Stomach smooth muscle (tissue), 2 donors: ENCODE measurements around the gene TMPRSS5.

Source experiments
- H3K27ac ChIP-seq: one replicate; pipeline ENCODE4 v1.7.0; 2013; ENCODE audit warnings: mild to moderate bottlenecking, low read length, inconsistent platforms
- H3K27me3 ChIP-seq, 2 donors: one replicate each; pipeline ENCODE4 v1.7.0; 2013; ENCODE audit warnings: low read length in 2 of 2; ENCODE audit not compliant: insufficient read depth in 2 of 2, control insufficient read depth in 1 of 2
- H3K36me3 ChIP-seq, 2 donors: one replicate each; pipeline ENCODE4 v1.7.0; 2013; ENCODE audit warnings: low read length in 2 of 2; ENCODE audit not compliant: control insufficient read depth in 2 of 2, insufficient read depth in 2 of 2
- H3K4me1 ChIP-seq: one replicate; pipeline ENCODE4 v1.7.0; 2013; ENCODE audit warnings: low read length; ENCODE audit not compliant: control insufficient read depth, insufficient read depth
- H3K4me3 ChIP-seq, 2 donors: one replicate each; pipeline ENCODE4 v1.7.0; 2013; ENCODE audit warnings: low read length in 2 of 2
- H3K9ac ChIP-seq, 2 donors: one replicate each; pipeline ENCODE4 v1.7.0; 2013; ENCODE audit warnings: low read length in 2 of 2, mild to moderate bottlenecking in 1 of 2
- H3K9me3 ChIP-seq, 2 donors: one replicate each; pipeline ENCODE4 v1.7.0; 2013; ENCODE audit warnings: low read length in 2 of 2; ENCODE audit not compliant: control insufficient read depth in 2 of 2
- donor health status: healthy.
- donor health status: Pancreatic carcinoma.

Gene TMPRSS5

DNA sequence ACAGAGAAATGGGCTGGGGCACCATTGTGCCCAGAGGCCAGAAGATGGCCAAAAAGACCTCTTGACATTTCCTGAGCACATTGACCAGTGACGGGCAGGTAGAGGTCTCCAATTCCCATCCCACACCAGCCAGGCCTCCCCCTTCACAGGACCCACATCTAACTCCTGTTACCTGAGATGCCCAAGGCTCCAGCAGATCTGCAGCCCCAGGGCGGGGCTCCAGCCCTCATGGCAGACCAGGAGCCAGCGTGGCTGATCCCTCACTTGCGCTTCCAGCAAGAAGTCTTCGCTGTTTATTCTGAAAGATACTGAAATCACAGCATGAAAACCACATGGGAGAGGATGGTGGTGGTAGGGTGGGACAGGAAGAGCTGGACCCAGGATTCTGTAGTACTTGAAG, 9.0 kb downstream of the TMPRSS5 start:
- Histone ChIP-seq H3K4me3 (no peak overlapping the region), H3K27ac (no peak overlapping the region), H3K27me3 (no peaks in the 10 kb centered on the region), H3K9ac (no peak overlapping the region), H3K9me3 (no peaks in the 10 kb centered on the region), H3K36me3 (peaks cover 0 to 2% of the 10 kb centered on the region in 2 donors), H3K4me1 (no peaks in the 10 kb centered on the region)

DNA sequence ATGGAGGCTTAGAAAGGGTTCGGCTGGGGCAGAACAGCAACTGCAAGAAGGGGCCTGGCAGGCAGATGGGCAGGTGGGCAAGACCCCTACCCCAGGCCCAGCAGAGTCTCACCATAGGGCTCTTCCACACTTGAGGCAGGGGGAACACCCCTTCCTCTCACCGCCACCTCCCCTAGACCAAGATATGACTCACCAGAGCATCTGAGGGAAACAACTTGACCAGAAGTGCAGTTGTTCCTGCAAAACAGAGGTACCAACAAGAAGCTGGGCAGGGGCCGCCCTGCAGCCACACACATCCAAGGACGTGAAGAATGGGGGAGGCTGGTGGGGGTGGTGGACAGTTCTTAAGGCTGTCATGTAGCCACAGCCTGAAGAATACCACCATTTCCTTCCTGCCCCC, 10.9 kb downstream of the TMPRSS5 start:
- Histone ChIP-seq H3K36me3 (peaks cover 0 to 2% of the 10 kb centered on the region in 2 donors), H3K4me3 (no peak overlapping the region), H3K27ac (no peak overlapping the region), H3K27me3 (no peaks in the 10 kb centered on the region), H3K9me3 (no peaks in the 10 kb centered on the region), H3K9ac (no peak overlapping the region), H3K4me1 (no peaks in the 10 kb centered on the region)

DNA sequence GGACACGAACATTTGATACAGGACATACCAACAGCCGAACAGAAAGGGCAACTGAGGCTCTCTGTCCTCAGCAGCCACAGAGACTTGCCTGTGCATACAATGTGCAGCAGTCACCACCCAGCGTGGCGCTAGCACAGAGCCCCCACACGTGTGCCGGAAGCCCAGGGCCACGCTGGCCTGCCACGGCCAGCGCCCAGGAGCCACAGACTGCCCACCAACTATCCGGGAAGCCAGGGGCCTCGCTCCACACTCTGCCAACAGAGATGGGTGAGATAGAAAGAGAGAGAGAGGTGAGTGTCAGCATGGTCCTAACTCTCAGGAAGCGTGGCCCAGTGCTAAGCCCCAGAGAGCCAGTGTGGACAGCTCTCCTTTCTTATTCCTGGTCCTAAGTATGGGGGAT, 11.7 kb downstream of the TMPRSS5 start:
- Histone ChIP-seq H3K9ac (no peak overlapping the region), H3K4me1 (no peaks in the 10 kb centered on the region), H3K4me3 (no peak overlapping the region), H3K27me3 (no peaks in the 10 kb centered on the region), H3K36me3 (peaks cover 0 to 2% of the 10 kb centered on the region in 2 donors), H3K9me3 (no peaks in the 10 kb centered on the region), H3K27ac (no peak overlapping the region)

DNA sequence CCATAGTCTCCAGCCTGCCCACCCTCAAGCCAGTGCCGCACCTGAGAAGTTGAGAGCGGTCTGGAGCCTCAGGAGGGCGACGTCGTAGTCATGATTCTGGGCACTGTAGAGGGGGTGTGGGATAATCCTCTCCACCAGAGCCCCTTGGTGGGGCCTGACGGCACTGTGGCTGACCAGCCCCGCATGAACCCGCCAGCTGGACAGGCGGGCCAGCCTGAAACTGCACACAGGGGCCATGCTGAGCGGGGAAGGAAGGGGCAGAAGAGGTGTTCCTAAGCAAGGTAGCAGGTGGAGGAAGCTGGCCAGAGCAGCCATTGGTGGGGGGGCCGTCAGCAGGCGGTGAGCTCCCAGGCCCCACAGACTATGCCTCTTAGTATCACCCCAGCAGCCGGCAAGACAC, 13.1 kb downstream of the TMPRSS5 start:
- Histone ChIP-seq H3K9me3 (no peaks in the 10 kb centered on the region), H3K36me3 (peaks cover 0 to 2% of the 10 kb centered on the region in 2 donors), H3K27ac (no peak overlapping the region)

DNA sequence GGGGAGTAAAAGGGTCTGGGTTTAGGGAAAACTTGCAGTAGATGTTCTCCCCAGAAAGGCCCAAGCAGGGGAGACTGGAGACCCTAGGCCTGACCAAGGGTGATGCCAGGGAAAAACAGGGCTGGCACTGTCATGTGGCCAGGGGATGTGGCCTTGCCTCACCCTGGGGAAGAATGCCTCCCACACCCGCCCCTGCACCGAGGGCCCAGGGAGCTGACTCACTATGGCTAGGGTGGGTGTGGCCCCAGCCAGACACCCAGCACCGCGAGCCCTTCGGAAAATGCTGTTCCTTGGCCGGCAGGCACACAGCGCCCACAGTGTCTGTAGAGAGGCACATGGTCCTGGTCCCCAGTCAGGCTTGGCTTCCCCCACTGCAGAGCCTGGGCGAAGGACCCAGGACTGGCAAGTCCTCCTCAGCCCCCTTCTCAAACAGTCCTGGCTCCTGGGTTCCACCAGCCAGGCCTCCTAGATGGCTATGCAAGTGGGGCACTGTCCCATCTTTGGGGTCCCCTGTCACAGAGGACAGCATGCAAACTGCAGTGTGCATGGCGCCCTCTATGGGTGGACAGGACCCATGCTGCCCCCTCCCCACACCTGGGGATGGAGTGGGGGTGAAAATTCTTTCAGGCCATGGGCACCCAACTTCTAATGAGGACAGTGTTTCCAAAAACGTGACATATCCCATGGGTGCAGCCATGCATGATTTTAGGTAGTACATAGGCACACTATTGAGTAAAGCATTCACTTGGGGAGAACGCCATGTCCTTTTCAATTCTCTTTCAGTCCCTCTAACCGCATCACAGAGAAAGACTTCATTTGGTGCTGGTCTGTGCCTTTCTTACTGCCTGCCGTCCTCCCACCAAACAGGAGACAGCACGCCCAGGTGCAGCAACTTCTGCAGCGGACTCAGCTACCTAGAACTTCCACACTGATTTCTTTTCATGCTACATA, 15.2 kb downstream of the TMPRSS5 start:
- Histone ChIP-seq H3K36me3 (no peaks in the 10 kb centered on the region), H3K4me3 (no peak overlapping the region), H3K27ac (no peak overlapping the region), H3K4me1 (no peaks in the 10 kb centered on the region), H3K9me3 (no peaks in the 10 kb centered on the region), H3K9ac (no peak overlapping the region), H3K27me3 (no peaks in the 10 kb centered on the region)

More for the DNA sequence above, 13.1 kb downstream of the TMPRSS5 start:
- Histone ChIP-seq H3K27me3 (no peaks in the 10 kb centered on the region), H3K4me3 (no peak overlapping the region), H3K4me1 (no peaks in the 10 kb centered on the region), H3K9ac (no peak overlapping the region)

DNA sequence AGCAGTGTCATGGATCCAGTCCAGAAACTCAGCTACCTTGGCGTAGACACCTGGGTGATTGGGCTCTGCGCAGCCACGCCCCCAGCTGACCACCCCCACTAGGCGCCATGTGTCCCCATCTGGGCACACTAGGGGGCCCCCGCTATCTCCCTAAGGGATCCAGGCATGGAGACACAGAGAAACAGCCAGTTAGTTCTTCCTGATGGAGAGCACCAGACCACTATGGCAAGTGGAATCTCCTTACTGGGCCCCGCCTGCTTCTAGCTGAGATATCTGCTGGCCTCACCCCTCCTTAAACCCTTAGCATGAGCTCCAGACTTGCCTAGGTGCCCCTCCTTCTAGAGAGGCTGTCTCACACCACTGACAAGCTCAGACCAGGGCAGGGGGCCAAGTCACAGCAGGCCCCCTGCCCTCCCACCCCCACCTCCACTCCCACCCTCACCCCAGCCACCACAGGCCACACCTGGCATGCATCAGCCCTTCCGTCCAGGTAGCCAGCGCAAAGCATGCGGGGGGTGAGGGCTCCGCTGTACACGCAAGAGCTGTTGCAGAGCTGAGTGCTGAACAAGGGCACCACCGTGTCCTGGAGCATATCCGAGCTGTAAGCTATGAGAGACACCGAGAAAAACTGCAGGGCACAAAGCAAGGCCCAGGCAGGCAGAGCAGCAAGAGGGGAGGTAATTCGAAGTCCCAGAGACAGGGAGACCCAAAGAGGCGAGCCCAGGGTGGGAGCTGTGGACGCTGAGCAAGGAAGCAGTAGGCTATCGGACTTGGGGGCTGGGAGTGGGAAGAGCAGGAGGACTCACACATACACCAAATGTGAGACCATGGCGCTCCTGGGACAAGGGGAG, 16.1 kb downstream of the TMPRSS5 start:
- Histone ChIP-seq H3K27me3 (no peaks in the 10 kb centered on the region), H3K4me1 (no peaks in the 10 kb centered on the region), H3K9me3 (no peaks in the 10 kb centered on the region), H3K36me3 (no peaks in the 10 kb centered on the region), H3K4me3 (no peak overlapping the region), H3K27ac (no peak overlapping the region), H3K9ac (no peak overlapping the region)

DNA sequence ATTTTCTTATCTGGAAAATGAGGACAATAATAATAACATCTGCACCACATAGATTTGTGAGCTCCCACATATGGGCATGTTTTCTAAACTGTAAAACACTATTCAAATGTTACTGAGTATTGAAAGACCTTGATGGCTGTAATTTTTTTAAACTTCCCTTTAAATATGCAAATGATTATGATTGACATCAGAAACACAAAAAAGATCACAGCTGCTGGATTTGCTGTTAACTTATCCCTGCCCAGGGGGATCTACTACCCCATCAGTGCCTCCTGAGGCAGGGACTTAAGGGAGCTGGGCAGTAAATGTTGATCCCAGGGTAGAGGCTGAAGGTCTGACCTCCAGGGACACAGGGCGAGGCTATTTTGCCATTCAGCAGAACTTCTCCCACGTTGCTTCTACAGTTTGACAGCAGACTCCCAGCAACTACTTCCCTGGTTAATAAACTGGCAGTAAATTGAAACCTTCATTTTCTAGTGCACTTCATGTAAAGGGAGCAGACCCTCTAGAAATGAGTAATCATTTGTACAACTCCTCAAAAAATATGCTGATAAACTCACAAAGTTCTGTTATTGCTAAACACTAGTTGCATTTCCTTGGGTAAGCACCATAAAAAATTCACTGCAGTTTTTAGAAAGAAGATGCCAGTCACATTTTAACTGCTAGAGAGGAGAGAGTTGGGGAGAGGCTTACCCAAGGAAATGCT, 20.3 kb downstream of the TMPRSS5 start:
- no peak overlapping the region for H3K27ac ChIP-seq
- no peak overlapping the region for H3K4me3 ChIP-seq
- no peaks in the 10 kb centered on the region for H3K36me3 ChIP-seq
- no peaks in the 10 kb centered on the region for H3K9me3 ChIP-seq
- H3K9ac ChIP-seq, result no peak overlapping the region
- H3K4me1 ChIP-seq, result peaks cover 3% of the 10 kb centered on the region
- H3K27me3 ChIP-seq, result no peaks in the 10 kb centered on the region

DNA sequence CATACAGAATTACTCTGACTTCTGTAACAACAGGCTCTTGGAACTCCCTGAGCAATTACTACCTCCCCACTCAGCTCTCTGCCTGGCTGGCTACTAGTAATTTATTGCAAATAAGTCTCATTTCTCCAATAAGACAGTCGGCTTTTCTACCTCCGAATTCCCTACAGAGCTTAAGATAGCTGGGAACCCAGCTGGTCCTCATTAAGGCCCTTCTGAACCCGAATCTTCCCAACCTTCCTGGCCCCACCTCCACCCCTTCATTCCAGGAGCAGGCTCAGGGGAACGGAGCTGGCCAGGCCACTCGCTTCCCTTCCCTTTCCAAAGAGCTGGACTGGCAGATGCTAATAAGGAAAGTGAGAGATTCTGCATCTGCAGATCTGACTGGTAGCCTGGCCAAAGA, 21.6 kb downstream of the TMPRSS5 start:
- no peak overlapping the region for H3K27ac ChIP-seq
- no peaks in the 10 kb centered on the region for H3K36me3 ChIP-seq
- no peaks in the 10 kb centered on the region for H3K27me3 ChIP-seq
- no peaks in the 10 kb centered on the region for H3K9me3 ChIP-seq
- peaks cover 3% of the 10 kb centered on the region for H3K4me1 ChIP-seq
- H3K9ac ChIP-seq, result no peak overlapping the region
- no peak overlapping the region for H3K4me3 ChIP-seq

DNA sequence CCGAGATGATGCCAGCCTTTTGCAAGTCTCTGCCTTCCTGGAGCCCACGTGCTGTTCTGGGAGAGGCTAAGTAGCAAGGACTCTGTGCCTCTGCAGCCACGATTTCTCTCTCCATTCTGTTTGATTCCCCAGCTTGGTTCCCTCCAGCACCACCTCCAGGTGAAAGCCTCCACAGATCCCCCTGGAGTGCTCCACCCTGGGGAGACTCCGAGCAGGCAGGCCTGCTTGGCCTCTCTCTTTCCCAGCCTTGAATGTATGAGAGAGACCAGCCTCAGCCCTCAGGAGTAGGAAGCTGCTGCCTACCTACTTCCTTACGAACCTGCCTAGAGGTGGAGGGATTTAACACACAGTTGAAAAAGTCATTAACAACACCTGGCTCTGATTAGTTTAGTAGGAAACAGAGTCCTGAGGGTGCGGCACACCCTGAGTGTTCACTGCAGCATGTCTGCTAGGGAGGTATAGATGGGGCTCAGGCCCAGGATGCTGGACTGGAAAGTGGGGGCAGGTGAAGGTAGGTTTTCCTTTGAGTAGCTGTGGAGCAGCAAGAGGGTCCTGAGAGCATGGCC, 22.5 kb downstream of the TMPRSS5 start:
- no peak overlapping the region for H3K4me3 ChIP-seq
- peaks cover 3% of the 10 kb centered on the region for H3K4me1 ChIP-seq
- H3K9ac ChIP-seq, result no peak overlapping the region
- H3K27me3 ChIP-seq, result no peaks in the 10 kb centered on the region
- H3K27ac ChIP-seq, result no peak overlapping the region
- H3K9me3 ChIP-seq, result no peaks in the 10 kb centered on the region
- H3K36me3 ChIP-seq, result no peaks in the 10 kb centered on the region

DNA sequence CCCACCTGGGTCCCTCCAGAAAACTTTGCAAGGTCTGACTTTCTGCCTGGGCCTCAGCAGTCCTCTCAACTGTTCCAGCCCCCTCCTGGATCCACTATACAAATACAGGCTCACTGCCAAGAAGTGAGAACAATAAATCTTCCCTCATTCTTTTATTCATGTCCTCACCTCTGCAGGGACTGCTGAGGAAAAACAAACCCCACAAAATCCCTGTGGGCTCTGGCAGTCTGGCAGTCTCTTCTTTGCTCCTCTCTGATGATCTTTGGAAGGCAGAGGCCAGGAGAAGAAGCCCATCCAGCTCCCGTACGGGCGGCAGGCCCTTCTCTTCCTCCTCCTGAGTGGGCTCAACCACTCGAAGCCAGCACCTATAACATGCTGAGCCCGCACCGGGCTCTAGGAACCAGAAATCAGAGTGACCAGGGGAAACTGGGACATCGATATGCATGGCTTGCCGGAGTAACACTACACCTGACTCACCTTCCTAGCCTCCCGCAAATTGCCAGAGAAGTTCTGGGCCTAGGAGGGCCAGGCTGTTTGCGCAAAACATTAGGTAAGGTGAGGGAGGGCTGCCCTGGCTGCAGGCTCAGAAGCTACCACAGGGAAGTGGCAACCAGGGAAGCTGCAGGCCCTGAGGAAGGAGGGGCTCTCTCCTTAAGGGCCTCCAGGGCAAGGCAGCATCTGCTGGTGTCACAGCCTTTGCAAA, 24.2 kb downstream of the TMPRSS5 start:
- no peaks in the 10 kb centered on the region for H3K9me3 ChIP-seq
- H3K27ac ChIP-seq, result no peak overlapping the region
- H3K4me3 ChIP-seq, result no peak overlapping the region
- H3K36me3 ChIP-seq, result no peaks in the 10 kb centered on the region
- H3K27me3 ChIP-seq, result no peaks in the 10 kb centered on the region
- H3K4me1 ChIP-seq, result peaks cover 3% of the 10 kb centered on the region
- H3K9ac ChIP-seq, result no peak overlapping the region
